HEK293 (cell line): ENCODE results near the gene LRSAM1.

ENCODE experiments used
- CTCF ChIA-PET: fragments of 350-600 bp; formaldehyde crosslinking; extraction: SDS; loops from one replicate; lab custom pipeline; 2021; ENCODE audit warnings: antibody characterized with exemption; lab: Yijun Ruan, JAX
- POLR2A ChIA-PET: fragments of 300-600 bp; formaldehyde crosslinking; extraction: SDS; loops from one replicate; lab custom pipeline; 2020; ENCODE audit warnings: antibody characterized with exemption, inconsistent platforms; lab: Yijun Ruan, JAX
- H3K27ac ChIP-seq: fragments of 200-500 bp; sonication (Bioruptor generic); 2 replicates; pipeline ENCODE4 v1.5.1; 2014; ENCODE audit warnings: low read depth, low read length, control low read depth, inconsistent platforms; ENCODE audit errors: extremely low read depth
- H3K36me3 ChIP-seq, 2 experiments: fragments of 200-500 bp in 1 of 2; sonication (Bioruptor generic) in 1 of 2; 1 replicate in 1 of 2; 2 replicates in 1 of 2; pipeline ENCODE4 v1.5.1; 2014 to 2017; ENCODE audit warnings: inconsistent platforms in 2 of 2, low read length in 2 of 2; ENCODE audit not compliant: control insufficient read depth in 2 of 2, insufficient read depth in 1 of 2
- H3K4me1 ChIP-seq: fragments of 200-500 bp; sonication (Bioruptor generic); 2 replicates; pipeline ENCODE4 v1.5.1; 2014; ENCODE audit warnings: mild to moderate bottlenecking, low read length, inconsistent platforms; ENCODE audit not compliant: control insufficient read depth, insufficient read depth
- H3K4me3 ChIP-seq: 2 replicates; pipeline ENCODE4 v1.5.1; 2011; ENCODE audit warnings: low read depth, mild to moderate bottlenecking, control low read depth, low read length, moderate library complexity
- H3K9me3 ChIP-seq: fragments of 200-500 bp; sonication (Bioruptor generic); 2 replicates; pipeline ENCODE4 v1.5.1; 2014; ENCODE audit warnings: low read depth, low read length, inconsistent platforms; ENCODE audit not compliant: control insufficient read depth, insufficient read depth
- BCL11B ChIP-seq: fragments of 450-650 bp; formaldehyde crosslinking; IDR thresholded peaks from 2 replicates; pipeline ENCODE4 v1.5.1; 2016; ENCODE audit warnings: low read depth, missing biosample characterization, missing genetic modification characterization
- HOXD13 ChIP-seq: sonication (generic); formaldehyde crosslinking; IDR thresholded peaks from 2 replicates; pipeline ENCODE4 v1.8.0; 2022; ENCODE audit warnings: missing genetic modification reagents, borderline replicate concordance
- IKZF3 ChIP-seq: fragments of 450-650 bp; IDR thresholded peaks from 2 replicates; pipeline ENCODE4 v1.5.0; 2018; ENCODE audit warnings: missing biosample characterization, mild to moderate bottlenecking, missing genetic modification characterization, moderate library complexity
- PRDM1 ChIP-seq: fragments of 450-650 bp; formaldehyde crosslinking; IDR thresholded peaks from 2 replicates; pipeline ENCODE4; 2016; ENCODE audit warnings: missing biosample characterization, missing genetic modification characterization
- SETDB1 ChIP-seq: IDR thresholded peaks from one replicate; pipeline ENCODE4 v1.6.1; 2017; ENCODE audit warnings: mild to moderate bottlenecking, low read length, moderate library complexity, mixed read lengths; ENCODE audit not compliant: insufficient read length
- ZBTB48 ChIP-seq: fragments of 450-650 bp; formaldehyde crosslinking; IDR thresholded peaks from 2 replicates; pipeline ENCODE4 v1.5.1; 2016; ENCODE audit warnings: missing biosample characterization, missing genetic modification characterization
- ZNF10 ChIP-seq: fragments of 450-650 bp; formaldehyde crosslinking; IDR thresholded peaks from 2 replicates; pipeline ENCODE4 v1.5.1; 2017; ENCODE audit warnings: missing biosample characterization, missing genetic modification characterization
- ZNF121 ChIP-seq: fragments of 450-650 bp; formaldehyde crosslinking; IDR thresholded peaks from 2 replicates; pipeline ENCODE4 v1.5.1; 2016; ENCODE audit warnings: missing biosample characterization, missing genetic modification characterization
- ZNF184 ChIP-seq: fragments of 450-650 bp; IDR thresholded peaks from 2 replicates; pipeline ENCODE4 v1.5.1; 2018; ENCODE audit warnings: missing biosample characterization, mild to moderate bottlenecking, missing genetic modification characterization
- ZNF202 ChIP-seq: fragments of 450-650 bp; formaldehyde crosslinking; IDR thresholded peaks from 2 replicates; pipeline ENCODE4 v1.5.1; 2016; ENCODE audit warnings: missing biosample characterization, missing genetic modification characterization, borderline replicate concordance
- ZNF423 ChIP-seq: fragments of 450-650 bp; formaldehyde crosslinking; IDR thresholded peaks from 2 replicates; pipeline ENCODE4 v1.5.1; 2016; ENCODE audit warnings: missing biosample characterization, missing genetic modification characterization
- ZNF433 ChIP-seq: fragments of 450-650 bp; formaldehyde crosslinking; IDR thresholded peaks from 2 replicates; pipeline ENCODE4 v1.5.1; 2016; ENCODE audit warnings: missing biosample characterization, missing genetic modification characterization, low read depth
- ZNF473 ChIP-seq: fragments of 450-650 bp; formaldehyde crosslinking; IDR thresholded peaks from 2 replicates; pipeline ENCODE4 v1.5.1; 2017; ENCODE audit warnings: missing biosample characterization, missing genetic modification characterization
- ZNF600 ChIP-seq: fragments of 450-650 bp; formaldehyde crosslinking; IDR thresholded peaks from 2 replicates; pipeline ENCODE4 v1.5.1; 2016; ENCODE audit warnings: missing biosample characterization, missing genetic modification characterization
- ZNF76 ChIP-seq: fragments of 450-650 bp; formaldehyde crosslinking; IDR thresholded peaks from 2 replicates; pipeline ENCODE4; 2016; ENCODE audit warnings: low read depth, missing biosample characterization, missing genetic modification characterization, borderline replicate concordance
- ZSCAN30 ChIP-seq: fragments of 450-650 bp; IDR thresholded peaks from 2 replicates; pipeline ENCODE4 v1.5.1; 2018; ENCODE audit warnings: missing biosample characterization, mild to moderate bottlenecking, missing genetic modification characterization, moderate library complexity
- TF ChIP-seq, protein P1 (sequence below): fragments of 450-650 bp; formaldehyde crosslinking; IDR thresholded peaks from 2 replicates; pipeline ENCODE4 v1.5.1; 2017; ENCODE audit warnings: missing biosample characterization, missing genetic modification characterization
- TF ChIP-seq, protein P2 (sequence below): fragments of 450-650 bp; formaldehyde crosslinking; optimal IDR thresholded peaks from 2 replicates; pipeline ENCODE3; 2016; ENCODE audit warnings: missing biosample characterization, mild to moderate bottlenecking, missing genetic modification characterization

LRSAM1 gene

DNA sequence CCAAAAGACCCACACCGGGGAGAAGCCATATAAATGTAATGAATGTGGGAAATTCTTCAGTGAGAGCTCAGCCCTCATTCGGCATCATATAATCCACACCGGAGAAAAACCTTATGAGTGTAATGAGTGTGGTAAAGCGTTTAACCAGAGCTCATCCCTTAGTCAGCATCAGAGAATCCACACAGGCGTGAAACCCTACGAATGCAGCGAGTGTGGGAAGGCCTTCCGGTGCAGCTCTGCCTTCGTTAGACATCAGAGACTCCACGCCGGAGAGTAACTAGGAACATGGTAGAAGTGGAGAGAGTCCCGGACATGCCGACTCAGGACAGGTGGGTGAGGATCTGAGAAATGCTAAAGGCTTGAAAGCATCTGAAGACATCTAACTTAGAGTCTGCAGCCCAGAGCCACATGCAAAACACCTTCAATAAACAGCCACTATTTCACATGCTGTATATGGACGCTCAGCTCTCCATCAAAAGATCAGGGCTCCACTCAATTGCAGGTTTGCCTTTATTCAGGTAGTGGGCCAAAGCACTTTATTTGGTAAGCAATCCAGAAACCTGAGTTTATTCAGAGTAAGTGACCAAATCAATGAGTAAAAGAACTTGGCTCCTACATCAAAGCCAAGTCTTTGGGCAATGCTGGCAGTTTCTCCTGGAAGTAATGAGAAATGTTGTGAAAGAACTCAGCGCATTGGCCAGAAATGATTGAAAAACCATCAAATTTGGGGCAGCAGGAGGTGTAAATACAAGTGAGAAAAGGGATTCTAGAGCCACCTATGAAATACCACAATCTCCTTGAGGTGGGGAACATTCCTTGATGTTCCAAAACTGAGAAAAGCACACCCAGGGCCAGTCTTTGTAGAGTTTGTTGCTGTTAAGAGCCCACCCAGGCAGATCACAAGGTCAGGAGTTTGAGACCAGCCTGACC lies 6.1 kb upstream of the LRSAM1 start:
- TF ChIP-seq, protein P1, sequence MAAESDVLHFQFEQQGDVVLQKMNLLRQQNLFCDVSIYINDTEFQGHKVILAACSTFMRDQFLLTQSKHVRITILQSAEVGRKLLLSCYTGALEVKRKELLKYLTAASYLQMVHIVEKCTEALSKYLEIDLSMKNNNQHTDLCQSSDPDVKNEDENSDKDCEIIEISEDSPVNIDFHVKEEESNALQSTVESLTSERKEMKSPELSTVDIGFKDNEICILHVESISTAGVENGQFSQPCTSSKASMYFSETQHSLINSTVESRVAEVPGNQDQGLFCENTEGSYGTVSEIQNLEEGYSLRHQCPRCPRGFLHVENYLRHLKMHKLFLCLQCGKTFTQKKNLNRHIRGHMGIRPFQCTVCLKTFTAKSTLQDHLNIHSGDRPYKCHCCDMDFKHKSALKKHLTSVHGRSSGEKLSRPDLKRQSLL (tag by site-specific recombination): 0 out of 2 replicates have a peak, but pooled peaks have one; percentile 3
- TF ChIP-seq SETDB1 (peak; percentile 92), ZNF423 (tag by site-specific recombination) (no peak)
- TF ChIP-seq, all 188 proteins: peak for 2
- H3K36me3 ChIP-seq: peaks cover 5 to 92% of the 10 kb centered on the region in 2 experiments; a peak in 2 of 3 replicates
- H3K4me3 ChIP-seq: no peak overlapping the region
- H3K9me3 ChIP-seq: no peaks in the 10 kb centered on the region
- H3K27ac ChIP-seq: no peak overlapping the region
- CTCF ChIA-PET: interaction anchor here (0.5 kb wide), 1 partner anchor 78 kb away, joined by 3 read pairs; no protein-coding TSS in a partner anchor
- POLR2A ChIA-PET: interaction anchor here (1.1 to 2.4 kb wide), 2 partner anchors 21 to 48 kb away, joined by 4 to 11 read pairs; partner anchors contain the start of genes SLC2A8 and ZNF79
- H3K4me1 ChIP-seq: no peaks in the 10 kb centered on the region

DNA sequence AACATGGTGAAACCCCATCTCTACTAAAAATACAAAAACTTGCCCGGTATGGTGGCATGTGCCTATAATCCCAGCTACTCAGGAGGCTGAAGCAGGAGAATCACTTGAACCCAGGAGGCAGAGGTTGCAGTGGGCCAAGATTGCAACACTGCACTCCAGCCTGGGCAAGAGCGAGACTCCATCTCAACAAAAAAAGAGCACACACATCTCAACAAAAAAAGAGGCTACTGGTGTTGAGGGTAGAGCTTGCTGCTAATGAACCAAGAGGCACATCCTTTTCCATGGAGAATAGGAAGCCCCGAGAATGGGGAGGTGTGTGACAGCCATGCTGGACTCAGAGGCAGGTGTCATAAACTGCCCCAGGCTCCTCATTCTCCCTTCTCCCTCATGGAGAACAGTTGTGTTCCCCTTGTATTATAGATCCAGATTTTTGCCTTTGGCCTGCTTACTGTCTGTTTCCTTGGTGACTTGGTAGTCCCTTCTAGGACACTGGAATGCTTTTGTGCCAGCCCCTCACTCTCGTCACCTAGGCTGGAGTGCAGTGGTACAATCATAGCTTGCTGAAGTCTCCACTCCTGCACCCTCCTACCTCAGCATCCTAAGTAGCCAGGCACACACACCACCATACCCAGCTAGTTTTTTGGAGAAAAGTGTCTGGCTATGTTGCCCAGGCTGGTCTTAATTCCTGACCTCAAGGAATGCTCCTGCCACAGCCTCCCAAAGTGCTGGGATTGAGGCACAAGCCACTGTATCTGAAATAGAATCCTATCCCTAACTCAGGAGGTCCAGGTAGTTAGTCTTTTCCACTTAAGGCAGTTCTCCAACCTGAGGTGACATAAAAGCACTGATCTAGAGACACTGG lies 5.2 kb upstream of the LRSAM1 start:
- Histone ChIP-seq H3K9me3 (no peaks in the 10 kb centered on the region), H3K4me3 (no peak overlapping the region), H3K36me3 (peaks cover 5 to 89% of the 10 kb centered on the region in 2 experiments; a peak in 2 of 3 replicates)
- ChIA-PET POLR2A (interaction anchor here (1.2 to 2.4 kb wide), 3 partner anchors 11 to 58 kb away, joined by 5 to 10 read pairs (median 10); partner anchors contain the start of gene ZNF79), CTCF (interaction anchor here (0.5 kb wide), 1 partner anchor 197 kb away, joined by 4 read pairs; no protein-coding TSS in a partner anchor)
- TF ChIP-seq ZNF202 (tag by site-specific recombination) (no peak), ZNF121 (peak; percentile 94), ZNF433 (tag by site-specific recombination) (no peak)
- TF ChIP-seq, all 188 proteins: peak for 1
- H3K4me1 ChIP-seq: no peaks in the 10 kb centered on the region
- H3K27ac ChIP-seq: no peak overlapping the region

DNA sequence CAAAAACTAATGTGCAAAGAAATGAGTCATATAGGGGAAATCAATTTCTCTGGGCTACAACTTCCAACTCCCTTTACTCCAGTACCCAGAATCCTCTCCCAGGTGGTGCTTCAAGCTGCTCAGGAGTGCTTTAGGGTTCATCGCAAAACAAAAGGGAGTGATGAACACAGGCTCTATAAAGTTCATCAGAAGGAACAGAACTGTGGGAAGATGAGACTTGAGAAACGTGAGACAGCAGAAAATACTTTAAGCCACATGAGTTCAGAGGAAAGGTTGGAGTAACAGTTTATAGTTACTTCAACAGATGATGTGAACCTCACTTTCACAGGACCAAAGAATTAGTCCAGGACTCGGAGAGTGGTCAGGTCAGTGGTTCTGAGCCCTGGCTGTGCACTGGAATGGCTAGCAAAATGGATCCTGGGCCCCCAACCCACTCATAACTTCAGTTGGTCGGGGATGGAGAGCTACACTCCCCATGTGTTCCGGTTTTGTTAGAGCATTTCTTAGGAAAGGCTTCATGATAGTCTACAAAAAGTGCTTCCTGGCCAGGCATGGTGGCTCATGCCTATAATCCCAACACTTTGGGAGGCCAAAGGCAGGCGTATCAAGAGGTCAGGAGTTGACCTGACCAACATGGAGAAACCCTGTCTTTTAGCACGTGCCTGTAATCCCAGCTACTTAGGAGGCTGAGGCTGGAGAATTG lies 4.4 kb upstream of the LRSAM1 start:
- CTCF ChIA-PET: interaction anchor here (0.6 to 0.7 kb wide), 2 partner anchors 87 to 226 kb away, joined by 3 to 6 read pairs; no protein-coding TSS in a partner anchor
- Histone ChIP-seq H3K9me3 (no peaks in the 10 kb centered on the region), H3K4me3 (no peak overlapping the region), H3K27ac (no peak overlapping the region), H3K4me1 (no peaks in the 10 kb centered on the region), H3K36me3 (peaks cover 5 to 85% of the 10 kb centered on the region in 2 experiments; a peak in 2 of 3 replicates)
- POLR2A ChIA-PET: interaction anchor here (0.7 to 2.4 kb wide), 6 partner anchors 12 to 222 kb away, joined by 3 to 10 read pairs (median 5); partner anchors contain the start of gene ZNF79
- TF ChIP-seq, protein P2, sequence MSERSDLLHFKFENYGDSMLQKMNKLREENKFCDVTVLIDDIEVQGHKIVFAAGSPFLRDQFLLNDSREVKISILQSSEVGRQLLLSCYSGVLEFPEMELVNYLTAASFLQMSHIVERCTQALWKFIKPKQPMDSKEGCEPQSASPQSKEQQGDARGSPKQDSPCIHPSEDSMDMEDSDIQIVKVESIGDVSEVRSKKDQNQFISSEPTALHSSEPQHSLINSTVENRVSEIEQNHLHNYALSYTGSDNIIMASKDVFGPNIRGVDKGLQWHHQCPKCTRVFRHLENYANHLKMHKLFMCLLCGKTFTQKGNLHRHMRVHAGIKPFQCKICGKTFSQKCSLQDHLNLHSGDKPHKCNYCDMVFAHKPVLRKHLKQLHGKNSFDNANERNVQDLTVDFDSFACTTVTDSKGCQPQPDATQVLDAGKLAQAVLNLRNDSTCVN (tag by site-specific recombination): no peak
- TF ChIP-seq HOXD13 (no peak), ZNF423 (tag by site-specific recombination) (no peak), PRDM1 (tag by site-specific recombination) (peak; percentile 47), IKZF3 (tag by site-specific recombination) (0 out of 2 replicates have a peak, but pooled peaks have one; percentile 10), ZNF600 (0 out of 2 replicates have a peak, but pooled peaks have one; percentile 16), ZNF10 (tag by site-specific recombination) (peak; percentile 73), BCL11B (tag by site-specific recombination) (no peak), ZNF473 (no peak), ZBTB48 (tag by site-specific recombination) (peak; percentile 30; the same call in 1 of the 2 replicates), ZNF76 (tag by site-specific recombination) (0 out of 2 replicates have a peak, but pooled peaks have one; percentile 22), ZSCAN30 (tag by site-specific recombination) (no peak), ZNF184 (tag by site-specific recombination) (0 out of 2 replicates have a peak, but pooled peaks have one; percentile 10)
